ENCODE data around the gene MEAF6. TPM values are rescaled to one million over a fixed set of nuclear protein-coding genes. Genes with fewer than 3 reads are reported as not detected.

The MEAF6 gene
- total RNA-seq, 4 donors from 2014 or later, result 39.1 to 186 (median 69.1) TPM

DNA sequence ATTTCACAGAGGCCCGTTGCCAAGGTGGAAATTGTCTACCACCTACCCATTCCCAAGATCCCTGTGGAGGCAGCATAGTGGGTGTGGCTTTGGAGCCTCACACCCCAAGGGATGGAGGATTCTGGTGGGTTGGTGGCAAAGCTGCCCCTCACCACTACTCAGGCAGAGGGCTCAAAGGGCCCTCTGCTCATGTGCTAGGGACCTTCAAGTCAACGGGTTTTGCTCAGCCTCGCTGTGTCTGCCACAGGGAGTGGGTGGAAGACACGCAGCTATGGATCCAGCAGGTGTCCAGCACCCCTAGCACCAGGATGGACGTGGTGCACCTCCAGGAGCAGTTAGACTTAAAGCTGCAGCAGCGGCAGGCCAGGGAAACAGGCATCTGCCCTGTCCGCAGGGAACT, 44.5 kb upstream of the MEAF6 start:
- no peak for DNase-seq
- H3K4me3 ChIP-seq, result no peak overlapping the region
- no peaks in the 10 kb centered on the region for H3K27me3 ChIP-seq
- no peaks in the 10 kb centered on the region for H3K9me3 ChIP-seq
- H3K36me3 ChIP-seq, result no peaks in the 10 kb centered on the region
- no peaks in the 10 kb centered on the region for H3K4me1 ChIP-seq
- TF ChIP-seq CTCF (IDR thresholded peaks at IDR 0.05) (no peak), POLR2A (IDR thresholded peaks at IDR 0.05) (no peak)
- intact Hi-C loops (cut with DNase I; ENCODE audit: low total_unique reads), result no loop called here
- no peak overlapping the region for H3K27ac ChIP-seq

DNA sequence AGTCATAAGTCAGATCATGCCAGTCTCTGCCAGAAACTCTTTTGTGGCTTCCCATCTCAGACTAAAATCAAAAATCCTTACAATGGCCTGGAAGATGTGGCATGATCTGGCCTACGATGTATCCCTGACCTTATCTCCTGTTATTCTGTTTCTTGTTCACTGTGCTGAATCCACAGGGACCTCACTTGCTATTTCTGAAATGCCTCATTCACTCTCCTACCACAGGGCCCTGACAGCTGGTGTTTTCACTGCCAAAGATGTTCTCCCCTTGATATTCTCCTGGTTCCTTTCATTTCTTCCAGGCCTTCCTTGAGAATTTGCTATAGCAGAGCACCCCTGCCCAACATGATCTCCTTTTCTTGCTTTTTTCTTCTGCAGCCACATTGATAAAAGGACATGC, 43.8 kb upstream of the MEAF6 start:
- Histone ChIP-seq H3K9me3 (no peaks in the 10 kb centered on the region), H3K36me3 (no peaks in the 10 kb centered on the region), H3K27ac (no peak overlapping the region), H3K27me3 (no peaks in the 10 kb centered on the region), H3K4me1 (no peaks in the 10 kb centered on the region), H3K4me3 (no peak overlapping the region)
- no peak for TF ChIP-seq POLR2A (IDR thresholded peaks at IDR 0.05)
- no peak for TF ChIP-seq CTCF (IDR thresholded peaks at IDR 0.05)
- DNase-seq, result no peak
- intact Hi-C loops (cut with DNase I; ENCODE audit: low total_unique reads), result no loop called here

DNA sequence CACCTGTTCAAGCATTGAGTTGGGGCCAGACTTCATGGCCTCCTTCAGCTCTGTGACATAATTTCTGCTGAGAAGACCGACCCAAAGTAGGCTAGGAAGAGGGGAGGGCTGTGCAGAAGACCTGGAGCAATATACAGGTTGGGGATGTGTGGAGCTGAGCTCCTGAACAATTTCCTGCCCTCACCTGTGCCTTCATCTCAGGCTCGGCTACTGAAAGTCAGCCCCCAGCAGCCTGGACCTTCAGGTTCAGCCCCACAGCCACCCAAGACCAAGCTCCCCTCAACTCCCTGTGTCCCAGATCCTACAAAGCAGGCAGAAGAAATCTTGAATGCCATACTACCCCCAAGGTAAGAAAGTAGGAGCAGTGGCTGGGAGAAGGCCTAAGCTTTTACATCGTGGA, 42.8 kb upstream of the MEAF6 start:
- H3K27ac ChIP-seq, result peak overlapping the region in 1 of 2 donors; percentile 79
- peaks cover 3 to 8% of the 10 kb centered on the region in 2 donors for H3K4me1 ChIP-seq
- peak overlapping the region; percentile 34 to 36 for H3K4me3 ChIP-seq
- H3K27me3 ChIP-seq, result no peaks in the 10 kb centered on the region
- no peak for TF ChIP-seq POLR2A (IDR thresholded peaks at IDR 0.05)
- H3K9me3 ChIP-seq, result no peaks in the 10 kb centered on the region
- no peak for DNase-seq
- intact Hi-C loops (cut with DNase I; ENCODE audit: low total_unique reads), result no loop called here
- no peaks in the 10 kb centered on the region for H3K36me3 ChIP-seq

GRCh38 chr1:37556712-37557196, 42.2 kb upstream of the MEAF6 start, which contains the start of gene DNALI1:
Gene DNALI1 (plus strand): TSS chr1:37556940. CDS start chr1:37556995, 55 bp downstream.
- TF ChIP-seq POLR2A (IDR thresholded peaks at IDR 0.05) (peak in 1 of 2 donors; percentile 38), CTCF (IDR thresholded peaks at IDR 0.05) (no peak)
- intact Hi-C loops (cut with DNase I; ENCODE audit: low total_unique reads), result no loop called here
- peak; percentile 89 to 92 for DNase-seq
- Histone ChIP-seq H3K4me3 (peak within 1 kb of the TSS; percentile 34 to 36), H3K27ac (peak within 1 kb of the TSS; percentile 50 to 79), H3K27me3 (no peaks in the 10 kb centered on the region), H3K36me3 (no peaks in the 10 kb centered on the region), H3K9me3 (no peaks in the 10 kb centered on the region), H3K4me1 (peaks cover 4 to 8% of the 10 kb centered on the region in 2 donors)

- H3K4me3 ChIP-seq, result peak within 1 kb of the TSS; percentile 85 to 91
- intact Hi-C loops (cut with DNase I; ENCODE audit: low total_unique reads), result no loop called here
- peak within 1 kb of the TSS; percentile 66 to 85 for H3K27ac ChIP-seq
- peak; percentile 92 to 94 for DNase-seq
- H3K4me1 ChIP-seq, result peaks cover 4 to 8% of the 10 kb centered on the region in 2 donors
- no peaks in the 10 kb centered on the region for H3K27me3 ChIP-seq
- no peaks in the 10 kb centered on the region for H3K9me3 ChIP-seq
- TF ChIP-seq POLR2A (IDR thresholded peaks at IDR 0.05), result peak in 1 of 2 donors; percentile 71
- TF ChIP-seq CTCF (IDR thresholded peaks at IDR 0.05), result peak in 1 of 4 experiments; percentile 43
- H3K36me3 ChIP-seq, result no peaks in the 10 kb centered on the region
Observed at GRCh38 chr1:37553927-37554808, 39.6 kb upstream of the MEAF6 start, which contains the start of gene SNIP1. Gene SNIP1 (minus strand): TSS chr1:37554293. CDS start chr1:37554229, 64 bp downstream.
